GM19099 (cell line): Measurements from ENCODE around the gene PRKCH.

Experiments used
- POLR2A ChIP-seq: IDR thresholded peaks from 3 replicates; pipeline ENCODE4 v1.6.1; 2011; ENCODE audit warnings: low read depth; ENCODE audit not compliant: insufficient read length; ENCODE audit errors: extremely low read depth

PRKCH gene

DNA sequence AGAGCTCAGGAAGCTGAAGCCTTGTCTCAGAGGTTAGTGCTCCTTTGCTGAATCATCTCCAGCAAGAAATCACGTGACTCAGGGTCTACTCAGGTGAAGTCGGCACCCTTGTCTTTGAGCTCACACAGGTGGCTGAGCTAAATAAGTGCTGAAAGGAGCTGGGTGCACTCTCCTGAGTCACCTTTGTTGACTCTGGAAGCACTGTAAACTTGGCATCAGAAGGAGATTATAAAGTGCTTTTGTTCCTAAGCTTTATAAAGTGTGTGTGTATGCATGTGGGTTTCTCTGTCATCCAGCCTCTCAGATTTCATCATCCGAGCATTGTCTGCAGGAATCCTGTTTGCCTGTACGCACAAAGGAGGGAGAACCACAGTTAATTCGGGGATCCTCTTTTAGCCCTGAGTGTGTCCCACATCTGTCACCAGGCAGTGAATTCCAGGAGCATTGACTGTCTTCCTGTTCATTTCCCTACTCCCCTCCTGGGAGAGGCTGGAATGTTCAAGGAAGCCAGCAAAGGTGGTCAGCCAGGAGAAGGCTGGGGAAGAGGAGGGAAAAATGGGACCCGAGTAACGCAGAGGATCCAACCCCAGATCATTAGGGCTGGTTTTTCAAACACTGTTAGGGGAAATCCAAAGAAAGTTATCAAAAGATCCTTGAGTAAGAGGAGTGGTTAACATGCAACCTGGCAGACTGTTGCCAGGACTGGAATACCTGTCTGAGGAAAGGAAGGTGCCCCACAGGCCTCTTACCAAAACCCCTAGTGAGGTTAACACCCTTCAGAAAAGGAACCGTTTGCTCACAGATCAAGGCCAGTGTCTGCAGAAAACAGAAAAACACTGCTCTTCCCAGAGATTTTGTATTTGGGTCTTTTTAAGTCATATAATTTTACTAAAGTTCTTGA lies 216.4 kb downstream of the PRKCH start:
- TF ChIP-seq POLR2A, result no peak

DNA sequence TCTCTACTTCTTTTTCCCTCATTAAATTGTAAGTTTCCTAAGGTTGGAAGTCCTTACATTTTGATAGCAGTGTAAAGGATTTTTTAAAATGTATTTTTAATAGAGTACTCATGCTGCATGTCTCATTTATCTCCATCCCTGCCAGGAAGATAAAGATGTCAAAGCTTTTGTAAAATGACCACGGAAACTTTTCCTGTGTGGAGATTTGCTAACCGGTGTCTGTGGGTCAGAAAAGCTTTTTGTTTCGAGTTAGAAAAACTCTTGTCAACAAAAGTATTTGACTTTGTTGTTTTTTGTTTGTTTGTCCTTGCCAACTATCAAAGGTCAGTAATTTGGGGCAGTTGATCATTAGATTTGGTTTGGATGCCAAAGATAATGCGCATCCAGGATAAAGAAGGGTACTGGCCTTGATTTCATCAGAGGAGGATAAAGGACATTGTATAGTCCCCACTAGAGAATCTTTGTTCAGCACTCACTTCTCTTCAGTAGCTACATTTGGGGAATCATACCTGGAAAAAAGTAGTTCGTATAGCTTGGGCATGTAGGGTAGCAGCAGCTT lies 217.2 kb downstream of the PRKCH start:
- no peak for TF ChIP-seq POLR2A

DNA sequence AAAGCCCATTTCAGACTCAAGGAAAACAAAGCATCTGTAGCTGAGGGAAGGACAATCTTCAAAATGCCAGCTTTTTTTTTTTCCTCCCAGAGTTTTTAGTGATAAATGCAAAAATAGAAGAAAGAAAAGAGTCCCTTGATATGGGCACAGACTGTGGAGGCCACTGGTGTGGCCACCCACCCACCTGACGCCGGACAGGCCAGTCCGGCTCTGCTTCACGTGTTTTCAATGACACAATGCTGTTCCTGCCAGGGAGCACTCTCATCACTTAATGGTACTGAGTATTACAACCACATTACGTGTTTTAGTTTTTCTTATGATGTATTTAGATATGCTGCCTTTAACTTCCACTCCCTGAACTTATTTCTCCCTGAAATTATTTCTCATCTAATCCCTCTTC lies 218.3 kb downstream of the PRKCH start:
- no peak for TF ChIP-seq POLR2A

DNA sequence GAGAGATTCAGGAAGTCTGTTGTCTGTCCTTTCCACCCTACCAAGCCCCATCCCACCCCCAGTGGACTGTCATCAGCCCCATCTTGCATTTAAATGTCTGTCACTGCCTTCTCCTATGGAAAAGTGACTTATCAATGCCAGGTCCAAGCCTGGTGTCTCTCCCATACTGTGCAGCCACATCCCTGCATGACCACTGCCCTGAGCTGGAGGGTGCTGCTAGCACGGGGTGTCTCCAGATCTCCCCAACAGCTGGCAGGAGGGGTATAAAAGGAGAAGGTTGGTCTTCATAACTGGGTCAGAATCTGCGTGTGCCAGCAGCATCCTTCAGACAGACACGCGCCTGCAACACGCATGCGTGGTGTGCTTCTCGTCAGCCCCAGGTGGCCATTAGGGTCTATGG lies 219.6 kb downstream of the PRKCH start:
- TF ChIP-seq POLR2A, result no peak

DNA sequence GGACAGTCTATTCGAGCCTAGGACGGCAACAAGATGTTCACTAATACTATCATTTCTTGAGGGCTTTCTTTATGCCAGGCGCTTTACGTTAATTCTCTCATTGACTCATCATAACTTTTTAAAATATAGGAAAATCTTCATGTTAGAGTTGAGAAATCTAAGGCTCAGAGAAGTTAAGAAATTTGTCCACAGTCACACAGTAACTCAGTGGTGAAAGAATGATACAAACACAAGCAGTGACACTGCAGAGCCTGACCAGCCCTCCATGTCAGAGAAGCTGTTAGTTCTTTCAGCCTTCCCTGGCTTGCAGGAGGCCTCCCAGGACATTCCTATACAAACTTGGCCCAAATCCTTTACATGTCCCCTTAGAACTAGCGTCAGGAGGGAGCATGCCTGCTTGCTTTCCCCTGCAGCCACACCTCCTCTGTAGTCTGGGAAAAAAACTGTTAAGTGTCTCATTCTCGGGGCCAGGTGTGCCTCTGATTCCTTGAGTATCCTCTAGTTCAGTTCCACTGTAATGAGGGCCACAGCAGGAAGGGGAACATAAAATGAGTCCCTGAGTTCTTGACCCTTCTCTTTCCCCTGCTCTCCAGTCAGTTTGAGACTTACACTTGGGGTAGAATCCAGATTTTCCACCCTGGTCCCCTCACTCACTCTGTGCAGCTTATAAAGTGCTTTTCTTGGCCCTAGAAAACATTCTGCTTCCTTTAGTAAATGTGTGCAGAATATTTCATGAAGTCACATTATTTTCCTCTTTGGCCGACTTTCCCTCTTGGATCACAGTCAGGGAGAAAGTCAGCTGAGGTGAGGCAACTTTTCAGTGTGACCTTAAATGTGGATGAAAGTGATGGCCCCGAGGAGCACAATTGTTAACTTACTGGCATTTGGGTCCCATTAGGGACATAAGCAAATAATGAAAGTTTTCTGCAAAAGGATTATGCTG lies 221.7 kb downstream of the PRKCH start:
- no peak for TF ChIP-seq POLR2A

DNA sequence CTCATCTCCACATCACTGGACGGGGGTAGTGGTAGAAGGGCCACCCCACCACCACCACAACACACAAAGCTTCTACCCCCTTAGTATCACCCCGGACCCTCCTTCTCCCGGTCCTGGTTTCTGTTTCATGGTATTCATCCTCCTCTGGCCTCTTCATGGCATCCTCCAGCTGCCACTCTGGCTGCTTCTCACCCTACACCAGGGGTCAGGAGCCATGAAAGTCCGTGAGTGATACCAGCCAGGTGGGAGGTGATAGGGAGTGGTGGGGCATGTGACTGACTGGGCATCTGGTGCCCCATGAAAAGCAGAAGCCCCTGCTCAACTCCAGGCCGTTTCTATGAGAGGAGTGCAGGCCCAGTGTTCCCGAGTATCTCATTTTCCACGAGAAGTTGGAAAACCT lies 222.6 kb downstream of the PRKCH start:
- no peak for TF ChIP-seq POLR2A

DNA sequence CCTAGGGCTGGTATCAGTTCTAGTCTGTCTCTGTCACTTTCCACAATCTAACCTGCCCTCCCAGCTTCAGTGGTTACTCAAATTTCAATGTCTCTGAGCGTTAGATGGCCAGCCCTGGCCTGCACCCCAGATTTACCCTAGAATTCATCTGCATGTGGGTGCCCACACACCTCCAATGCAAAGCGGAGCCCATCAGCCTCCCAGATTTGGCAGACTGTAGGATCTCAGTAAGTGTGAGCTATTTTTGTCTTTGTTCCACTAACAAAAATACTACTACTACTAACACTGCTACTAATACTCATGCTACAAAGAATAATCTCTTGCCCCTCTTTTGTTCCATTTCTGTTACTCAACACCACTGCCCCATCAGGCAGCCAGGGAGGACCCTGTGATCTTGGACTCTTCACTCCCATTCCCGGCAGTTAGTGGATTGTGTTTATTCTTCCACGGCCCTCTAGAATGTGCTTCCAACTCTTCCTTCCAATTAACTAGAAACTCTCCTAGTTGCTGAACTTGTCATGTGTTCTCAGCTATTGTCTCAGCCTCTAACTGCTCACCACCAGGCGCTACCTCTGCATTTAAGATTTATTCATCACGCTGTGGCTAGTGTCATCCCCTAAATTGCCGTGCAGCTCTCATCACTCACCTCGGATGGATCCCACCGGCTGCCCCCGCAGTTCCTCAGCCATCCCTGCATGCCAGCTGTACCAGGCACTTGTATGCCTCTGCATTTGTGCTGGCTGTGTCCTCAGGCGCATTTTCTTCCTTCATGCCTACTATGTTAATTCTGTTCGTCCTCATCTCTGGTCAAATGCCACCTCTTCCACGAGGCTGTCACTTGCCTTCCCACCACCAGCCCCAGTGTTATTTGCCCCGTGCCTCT lies 223.3 kb downstream of the PRKCH start:
- TF ChIP-seq POLR2A, result no peak

DNA sequence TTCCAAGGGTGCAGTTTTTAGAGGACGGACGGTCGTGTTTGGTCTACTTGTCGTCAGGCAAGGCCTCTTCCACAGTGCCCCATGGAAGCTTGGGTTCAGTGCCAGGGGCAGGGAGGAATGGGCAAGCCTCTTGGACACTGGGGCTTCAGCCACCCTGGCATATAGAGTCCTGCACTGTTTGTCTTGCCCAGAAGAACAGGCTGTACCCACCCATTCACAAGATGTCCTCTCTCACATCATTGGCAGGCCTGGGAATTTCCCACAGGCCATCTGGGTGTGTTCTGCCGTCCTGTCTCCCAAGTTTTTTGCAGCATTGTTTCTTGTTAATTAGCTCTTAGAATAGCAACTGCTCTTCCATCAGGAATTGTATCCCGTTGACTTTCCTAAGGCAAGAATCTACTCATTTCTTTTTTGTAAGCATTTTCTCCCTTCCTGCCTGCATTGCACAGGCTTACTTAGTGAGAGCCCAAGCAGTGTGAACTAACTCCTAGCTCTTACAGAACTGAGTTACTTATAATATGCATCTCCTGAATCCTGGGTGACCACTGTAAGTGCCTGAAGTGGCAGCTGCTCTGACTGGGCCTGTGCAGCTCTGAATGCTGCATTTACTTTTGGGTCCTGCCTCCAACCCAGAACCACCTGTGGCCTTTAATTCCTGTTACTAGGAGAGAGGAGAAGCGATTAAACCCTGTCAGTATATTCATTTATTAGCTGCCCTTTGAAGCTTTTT lies 224.5 kb downstream of the PRKCH start:
- TF ChIP-seq POLR2A, result no peak

DNA sequence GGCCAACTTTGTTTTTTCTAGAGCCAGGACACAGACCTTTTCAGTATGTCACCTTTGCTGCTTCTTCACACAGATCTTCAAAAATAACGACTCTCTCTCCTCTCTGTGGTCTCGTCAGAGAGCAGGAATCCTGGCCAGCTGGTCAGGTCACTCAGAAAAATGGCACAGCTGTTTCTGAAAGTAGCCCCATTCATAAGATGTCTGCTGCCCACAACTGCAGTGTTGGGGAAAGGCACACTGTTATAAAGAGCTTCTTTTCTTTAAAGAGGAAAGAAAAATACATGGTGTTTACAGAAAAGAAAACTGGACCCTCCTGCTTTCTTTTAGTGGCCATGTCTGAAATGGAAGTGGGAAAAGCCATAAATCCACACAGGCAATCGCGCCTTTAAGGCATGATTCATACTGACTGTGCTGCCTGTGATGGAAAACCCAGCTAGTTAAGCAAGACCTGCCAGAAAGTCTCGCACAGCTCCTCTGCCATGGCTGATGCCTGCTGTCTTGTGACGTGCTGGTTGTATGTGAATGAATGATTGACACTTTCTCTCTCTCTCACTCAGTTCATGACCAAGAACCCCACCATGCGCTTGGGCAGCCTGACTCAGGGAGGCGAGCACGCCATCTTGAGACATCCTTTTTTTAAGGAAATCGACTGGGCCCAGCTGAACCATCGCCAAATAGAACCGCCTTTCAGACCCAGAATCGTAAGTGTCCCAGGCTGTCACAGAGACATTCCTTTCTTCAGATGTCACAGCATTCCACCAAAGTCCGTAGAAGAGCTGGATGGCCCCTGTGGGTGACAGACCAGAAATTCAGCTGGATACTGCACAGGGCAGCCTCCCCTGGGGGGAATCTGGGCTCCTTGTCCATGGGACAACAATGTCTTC lies 226.0 kb downstream of the PRKCH start:
- TF ChIP-seq POLR2A, result no peak

DNA sequence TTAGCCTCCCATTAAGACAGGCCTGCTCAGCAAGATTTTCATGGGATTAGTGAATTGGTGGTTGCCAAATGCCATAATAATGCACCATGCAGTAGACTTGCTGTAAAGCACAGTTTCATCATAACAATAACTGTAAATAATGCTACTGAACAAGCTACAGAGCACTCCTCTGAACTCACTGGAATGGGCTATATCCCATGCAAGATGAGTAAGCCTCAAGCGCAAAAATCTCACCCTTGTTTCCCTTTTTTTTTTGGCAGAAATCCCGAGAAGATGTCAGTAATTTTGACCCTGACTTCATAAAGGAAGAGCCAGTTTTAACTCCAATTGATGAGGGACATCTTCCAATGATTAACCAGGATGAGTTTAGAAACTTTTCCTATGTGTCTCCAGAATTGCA lies 228.0 kb downstream of the PRKCH start:
- no peak for TF ChIP-seq POLR2A

DNA sequence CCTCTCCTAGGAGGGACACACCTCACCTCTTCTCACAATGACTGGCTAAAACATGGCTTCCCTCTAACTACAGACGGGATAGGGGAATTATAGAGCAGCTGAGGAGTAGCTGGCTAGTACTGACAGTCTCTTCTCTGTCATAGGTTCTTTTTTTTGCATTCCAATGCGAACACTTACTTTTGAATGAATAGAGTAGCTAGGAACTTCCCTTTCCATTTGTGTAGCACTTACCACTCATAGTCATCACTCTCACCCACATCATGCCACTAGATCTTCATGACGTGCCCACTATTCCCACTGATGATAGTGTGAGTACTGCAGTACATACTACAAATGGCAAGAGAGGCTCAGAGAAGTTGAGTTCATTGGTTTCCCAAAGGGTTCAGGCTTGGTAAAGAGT lies 230.0 kb downstream of the PRKCH start:
- TF ChIP-seq POLR2A, result no peak

DNA sequence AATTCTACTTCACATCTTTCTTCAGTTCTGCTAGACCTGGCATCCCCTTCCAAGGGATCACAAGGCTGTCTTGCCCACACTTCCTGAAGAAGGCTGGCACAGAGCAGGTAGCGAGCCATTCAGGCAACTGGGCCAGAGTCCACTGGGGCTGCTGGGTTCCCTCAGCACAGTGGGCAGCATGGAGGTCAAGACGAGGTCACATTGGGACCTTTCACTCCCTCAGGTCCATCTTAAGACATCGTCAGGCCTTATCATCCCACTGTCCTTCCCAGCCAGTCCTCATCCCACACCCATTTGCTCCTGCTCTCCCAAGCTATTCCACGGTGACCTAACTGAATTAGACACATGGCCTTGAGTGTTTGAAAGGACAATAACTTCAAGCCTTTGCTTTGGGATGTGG lies 230.9 kb downstream of the PRKCH start:
- no peak for TF ChIP-seq POLR2A

DNA sequence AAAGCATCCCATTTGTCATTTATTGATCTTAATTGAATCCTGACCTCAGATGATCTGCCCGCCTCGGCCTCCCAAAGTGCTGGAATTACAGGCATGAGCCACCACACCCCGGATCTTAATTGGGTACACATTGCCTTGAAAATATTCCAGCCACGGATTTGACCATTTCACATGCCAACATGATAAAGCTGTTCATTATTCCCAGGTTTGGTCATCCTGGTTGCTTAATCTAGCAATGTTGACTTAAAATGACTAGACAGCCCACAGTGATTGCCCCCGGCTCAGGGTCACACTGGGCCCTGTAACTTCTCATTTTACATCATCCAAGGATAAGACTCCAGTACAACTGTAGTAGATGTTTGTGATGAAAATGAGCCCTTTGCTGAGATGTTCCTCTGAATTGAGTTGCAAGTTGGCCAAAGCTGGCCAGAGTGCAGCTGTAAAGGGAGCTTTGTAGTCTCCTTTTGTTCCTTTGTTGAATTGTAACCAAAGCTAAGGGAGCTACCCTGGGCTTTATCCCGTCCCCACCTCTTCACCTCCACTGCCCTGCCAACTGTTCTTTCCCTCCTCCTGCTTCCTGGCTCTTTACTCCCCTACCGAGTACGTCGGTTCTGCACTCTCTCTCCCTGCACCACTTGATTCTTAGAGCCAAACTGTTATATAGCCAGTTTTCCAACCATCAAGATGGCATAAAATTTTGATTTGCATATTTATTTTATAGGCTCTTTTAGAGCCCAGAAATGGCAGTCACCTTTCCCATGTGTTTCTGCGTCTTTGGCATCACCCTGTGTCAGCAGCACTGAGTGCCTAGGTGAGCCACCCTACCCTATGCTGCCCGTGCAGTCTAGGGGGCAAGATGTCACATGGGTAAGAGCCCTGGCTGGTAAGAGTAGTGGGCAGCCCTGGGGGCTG lies 232.6 kb downstream of the PRKCH start:
- TF ChIP-seq POLR2A, result no peak
